GM20000 (cell line): ENCODE data around the gene RASA1.

ENCODE experiments used
- DNase-seq: peaks from one replicate; pipeline ENCODE4 v3.0.0; 2012; ENCODE audit warnings: low spot score
- TF ChIP-seq, protein P1 (sequence below): IDR thresholded peaks from 2 replicates; pipeline ENCODE4 v1.5.1; 2012; ENCODE audit warnings: mild to moderate bottlenecking, control low read depth; ENCODE audit errors: extremely low read depth, missing control alignments

The RASA1 gene

DNA sequence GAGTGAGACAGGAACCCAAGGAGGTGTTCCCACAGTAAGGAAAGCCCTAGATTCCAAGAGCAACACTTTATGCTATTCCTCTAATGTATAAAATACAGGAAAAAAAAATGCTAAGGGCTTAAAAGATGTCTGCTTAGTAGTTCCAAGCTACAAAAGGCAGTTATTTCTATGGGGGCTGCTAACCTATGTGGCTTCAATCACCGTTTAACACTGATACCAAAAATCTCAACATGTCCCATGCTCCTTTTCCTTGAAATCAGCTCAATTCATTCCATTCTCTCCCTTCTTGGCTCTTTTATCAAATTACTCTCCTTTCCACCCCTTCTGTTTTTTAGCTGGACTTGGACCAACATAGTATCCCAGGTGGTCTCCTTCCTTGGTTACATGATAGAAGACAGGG is 124.5 kb downstream of the RASA1 start:
- TF ChIP-seq, protein P1, sequence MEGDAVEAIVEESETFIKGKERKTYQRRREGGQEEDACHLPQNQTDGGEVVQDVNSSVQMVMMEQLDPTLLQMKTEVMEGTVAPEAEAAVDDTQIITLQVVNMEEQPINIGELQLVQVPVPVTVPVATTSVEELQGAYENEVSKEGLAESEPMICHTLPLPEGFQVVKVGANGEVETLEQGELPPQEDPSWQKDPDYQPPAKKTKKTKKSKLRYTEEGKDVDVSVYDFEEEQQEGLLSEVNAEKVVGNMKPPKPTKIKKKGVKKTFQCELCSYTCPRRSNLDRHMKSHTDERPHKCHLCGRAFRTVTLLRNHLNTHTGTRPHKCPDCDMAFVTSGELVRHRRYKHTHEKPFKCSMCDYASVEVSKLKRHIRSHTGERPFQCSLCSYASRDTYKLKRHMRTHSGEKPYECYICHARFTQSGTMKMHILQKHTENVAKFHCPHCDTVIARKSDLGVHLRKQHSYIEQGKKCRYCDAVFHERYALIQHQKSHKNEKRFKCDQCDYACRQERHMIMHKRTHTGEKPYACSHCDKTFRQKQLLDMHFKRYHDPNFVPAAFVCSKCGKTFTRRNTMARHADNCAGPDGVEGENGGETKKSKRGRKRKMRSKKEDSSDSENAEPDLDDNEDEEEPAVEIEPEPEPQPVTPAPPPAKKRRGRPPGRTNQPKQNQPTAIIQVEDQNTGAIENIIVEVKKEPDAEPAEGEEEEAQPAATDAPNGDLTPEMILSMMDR, result no peak
- no peak for DNase-seq

DNA sequence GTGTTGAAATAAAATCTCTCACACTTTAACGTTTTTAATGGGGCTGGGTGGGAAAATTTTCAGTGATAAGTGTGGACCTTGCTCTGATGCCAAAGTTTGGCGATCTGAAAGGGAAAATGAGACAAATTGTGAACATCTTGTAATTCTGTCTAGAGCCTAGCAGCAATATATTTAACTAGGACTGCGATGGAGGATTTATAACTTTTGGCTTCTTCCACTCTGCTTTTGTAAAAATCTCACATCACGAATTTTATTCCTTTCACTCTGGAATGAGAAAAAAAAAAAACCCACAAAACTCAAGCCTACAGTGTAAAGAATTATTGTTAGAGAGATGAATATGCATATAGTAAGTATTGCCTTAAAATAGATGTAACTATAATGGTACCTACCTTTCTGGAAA is 125.1 kb downstream of the RASA1 start:
- no peak for DNase-seq

DNA sequence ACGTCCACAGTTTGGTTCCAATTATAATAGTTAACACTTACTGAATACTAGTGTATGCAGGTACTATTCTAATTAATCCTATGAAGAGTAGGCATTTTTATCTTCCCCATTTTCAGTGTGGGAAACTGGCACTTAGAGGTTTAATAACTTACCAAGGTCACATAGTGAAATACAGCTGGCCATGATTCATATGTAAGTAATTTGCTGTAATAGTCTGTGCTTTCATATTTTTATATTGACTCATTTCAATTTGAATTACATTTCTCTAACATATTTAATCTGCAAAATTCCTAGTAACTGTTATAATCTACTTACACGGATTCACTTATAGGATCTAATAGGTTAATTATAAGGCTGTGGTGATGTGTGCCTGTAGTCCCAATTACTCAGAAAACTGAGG is 125.6 kb downstream of the RASA1 start:
- DNase-seq, result no peak

More for the DNA sequence above, 125.1 kb downstream of the RASA1 start:
- TF ChIP-seq, protein P1, result no peak

DNA sequence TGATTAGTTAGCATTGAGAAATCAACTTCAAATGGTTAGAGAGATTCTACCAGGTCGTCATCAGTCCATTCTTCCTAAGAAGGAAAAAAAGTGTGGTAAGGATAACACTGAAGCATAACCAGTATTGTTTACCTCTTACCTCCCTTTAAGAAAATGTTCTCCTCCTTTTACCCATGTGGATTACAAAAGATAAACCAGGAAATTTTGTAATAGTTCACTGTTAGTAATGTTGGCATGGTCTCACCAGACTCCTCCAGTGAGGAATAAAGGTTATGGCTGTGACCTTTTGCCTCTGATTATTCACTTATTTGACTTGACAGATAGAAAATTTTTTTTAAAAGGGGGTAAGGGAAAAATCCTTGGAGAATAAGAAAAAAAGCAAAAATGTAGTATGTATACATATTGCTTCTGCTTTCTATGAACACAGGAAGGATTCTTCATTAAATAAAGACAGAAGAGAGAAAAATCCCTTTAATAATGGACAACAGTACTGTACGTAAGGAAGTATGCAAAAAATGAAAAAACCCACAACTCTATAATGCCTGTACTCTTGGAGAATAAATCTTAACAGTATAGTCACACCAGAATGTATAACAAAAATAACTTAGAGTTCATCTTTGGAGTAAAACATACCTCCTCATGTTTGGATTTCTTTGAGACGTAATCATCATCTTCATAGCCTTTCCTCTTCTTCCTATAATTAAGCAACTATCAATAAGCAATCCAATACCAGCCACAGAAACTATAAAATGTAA is 126.9 kb downstream of the RASA1 start:
- DNase-seq, result no peak
- TF ChIP-seq, protein P1, result no peak

More for the DNA sequence above, 125.6 kb downstream of the RASA1 start:
- TF ChIP-seq, protein P1, result no peak

DNA sequence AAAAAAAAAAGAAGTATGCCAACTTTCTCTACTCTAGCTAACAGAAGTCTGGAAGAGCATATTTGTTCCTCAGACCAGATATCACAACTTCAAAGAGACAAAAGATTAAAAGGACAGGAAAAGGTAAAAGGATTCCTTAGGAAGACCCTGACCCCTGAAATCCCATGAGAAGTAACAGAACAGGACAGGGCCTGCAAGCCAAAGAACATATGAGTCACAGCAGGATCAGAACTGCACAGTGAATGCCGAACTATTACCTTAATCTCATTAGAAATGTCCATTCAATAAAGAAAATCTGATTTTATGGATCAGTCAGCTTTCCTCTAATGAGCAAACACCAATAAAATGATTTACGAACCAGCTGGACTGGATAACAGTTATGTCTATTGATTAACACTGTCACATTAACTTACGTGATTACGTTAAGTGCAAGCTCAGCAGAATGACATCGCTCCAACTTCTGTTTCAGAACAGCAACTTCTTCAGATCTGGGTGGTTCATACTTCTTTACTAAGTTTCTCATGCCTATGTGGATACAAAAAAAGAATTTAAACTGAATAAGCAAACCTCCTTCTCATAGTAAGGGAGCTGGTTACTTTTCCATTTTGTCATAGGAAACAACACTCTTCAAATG is 131.4 kb downstream of the RASA1 start:
- no peak for DNase-seq
- TF ChIP-seq, protein P1, result no peak

DNA sequence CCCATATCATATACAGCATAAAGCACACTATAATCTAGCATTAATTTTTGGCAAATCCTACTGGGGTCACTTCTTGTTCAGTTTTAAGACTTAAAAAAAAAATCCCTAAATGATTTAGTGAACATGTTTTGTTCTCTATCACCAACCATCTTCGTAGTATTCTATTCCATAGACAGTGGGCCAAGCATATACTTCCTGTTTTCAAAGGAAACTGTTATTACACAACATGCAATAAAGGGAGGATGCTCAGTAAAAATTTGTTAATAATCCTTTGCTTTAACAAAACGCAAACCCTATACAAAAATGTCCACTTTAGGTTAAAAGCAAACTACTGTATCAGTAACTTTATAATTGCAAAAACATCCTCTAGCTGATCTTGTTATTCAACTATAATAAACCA is 132.0 kb downstream of the RASA1 start:
- TF ChIP-seq, protein P1, result no peak
- no peak for DNase-seq

DNA sequence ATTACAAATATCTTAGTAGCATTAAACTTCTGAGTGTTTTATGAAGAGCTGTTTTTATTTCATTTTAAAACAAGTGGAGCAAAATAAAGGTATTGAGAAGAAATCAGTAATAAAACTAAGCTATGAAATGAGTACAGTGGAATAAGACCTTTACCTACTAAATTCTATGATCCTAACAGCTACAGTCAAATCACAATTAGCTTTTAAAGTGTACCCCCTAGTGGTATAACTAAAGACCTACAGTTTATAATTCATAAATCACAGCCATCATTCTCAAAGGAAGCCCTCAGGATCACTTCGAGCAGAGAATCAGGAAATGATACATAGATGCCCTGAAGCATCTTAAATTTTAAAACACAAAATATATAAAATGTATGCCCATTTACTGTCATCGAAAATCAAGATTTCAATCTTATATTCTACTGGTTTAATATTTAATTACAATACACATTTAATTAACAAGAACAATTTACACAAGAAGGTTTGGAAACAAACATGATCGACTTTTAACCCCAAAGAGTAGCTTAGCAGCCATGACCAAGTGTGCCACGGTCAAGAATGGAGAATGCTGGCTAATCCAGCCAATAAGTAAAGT is 132.7 kb downstream of the RASA1 start:
- TF ChIP-seq, protein P1, result no peak
- DNase-seq, result peak; percentile 38
